PC-9 (cell line): ENCODE measurements around the gene WWC2.

Experiments
- EZH2 ChIP-seq: fragments of 200-600 bp; sonication (generic); IDR thresholded peaks from 2 replicates; pipeline ENCODE4 v1.8.0; 2017; ENCODE audit warnings: antibody characterized with exemption, low read depth
- TF ChIP-seq, protein P1 (sequence below): fragments of 200-600 bp; sonication (generic); conservative IDR thresholded peaks from 2 replicates; pipeline ENCODE4 v1.6.1; 2017; ENCODE audit warnings: mixed run types, antibody characterized with exemption, mild to moderate bottlenecking, moderate library complexity

DNA sequence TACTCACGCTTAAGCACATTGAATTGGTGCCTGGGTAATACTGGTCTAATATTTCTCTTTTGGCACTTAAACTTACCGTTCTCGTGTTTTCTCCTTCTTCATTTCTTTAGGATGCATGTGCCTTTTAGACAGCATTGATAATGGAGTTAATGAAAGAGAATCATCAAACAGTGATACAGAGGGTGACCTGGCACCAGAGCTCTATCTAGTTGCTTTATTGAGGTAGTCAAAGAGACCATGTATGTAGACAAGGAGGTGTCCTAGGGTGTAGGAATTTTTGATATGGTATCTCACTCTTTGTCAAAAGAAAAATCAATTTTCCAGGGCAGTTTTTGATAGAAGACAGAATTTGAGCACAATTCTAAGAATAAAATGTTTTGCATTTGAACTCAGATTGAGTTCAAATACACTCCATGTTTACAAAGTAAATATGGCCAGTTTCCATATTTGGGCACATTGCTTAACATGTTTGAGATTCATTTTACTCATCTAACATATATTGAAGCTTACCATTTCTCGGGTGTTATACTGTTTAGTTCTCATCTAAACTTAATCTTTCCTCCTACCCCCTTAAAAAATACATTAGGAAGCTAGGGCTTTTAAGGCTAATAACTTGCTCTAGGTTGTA lies 92.0 kb downstream of the WWC2 start:
- no peak for TF ChIP-seq EZH2
- TF ChIP-seq, protein P1, sequence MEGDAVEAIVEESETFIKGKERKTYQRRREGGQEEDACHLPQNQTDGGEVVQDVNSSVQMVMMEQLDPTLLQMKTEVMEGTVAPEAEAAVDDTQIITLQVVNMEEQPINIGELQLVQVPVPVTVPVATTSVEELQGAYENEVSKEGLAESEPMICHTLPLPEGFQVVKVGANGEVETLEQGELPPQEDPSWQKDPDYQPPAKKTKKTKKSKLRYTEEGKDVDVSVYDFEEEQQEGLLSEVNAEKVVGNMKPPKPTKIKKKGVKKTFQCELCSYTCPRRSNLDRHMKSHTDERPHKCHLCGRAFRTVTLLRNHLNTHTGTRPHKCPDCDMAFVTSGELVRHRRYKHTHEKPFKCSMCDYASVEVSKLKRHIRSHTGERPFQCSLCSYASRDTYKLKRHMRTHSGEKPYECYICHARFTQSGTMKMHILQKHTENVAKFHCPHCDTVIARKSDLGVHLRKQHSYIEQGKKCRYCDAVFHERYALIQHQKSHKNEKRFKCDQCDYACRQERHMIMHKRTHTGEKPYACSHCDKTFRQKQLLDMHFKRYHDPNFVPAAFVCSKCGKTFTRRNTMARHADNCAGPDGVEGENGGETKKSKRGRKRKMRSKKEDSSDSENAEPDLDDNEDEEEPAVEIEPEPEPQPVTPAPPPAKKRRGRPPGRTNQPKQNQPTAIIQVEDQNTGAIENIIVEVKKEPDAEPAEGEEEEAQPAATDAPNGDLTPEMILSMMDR = no peak
